NB4 (cell line): ENCODE measurements around the gene ZBTB20.

Experiments
- MYC ChIP-seq: IDR thresholded peaks from 2 replicates; pipeline ENCODE4 v1.6.1; 2011; ENCODE audit warnings: low read depth, low read length
- TF ChIP-seq, protein P1 (sequence below): IDR thresholded peaks from one replicate; pipeline ENCODE4 v1.5.1; 2012; ENCODE audit warnings: low read depth, low read length
- TF ChIP-seq, protein P2 (sequence below): IDR thresholded peaks from 2 replicates; pipeline ENCODE4 v1.6.1; 2011; ENCODE audit warnings: low read depth, low read length

DNA sequence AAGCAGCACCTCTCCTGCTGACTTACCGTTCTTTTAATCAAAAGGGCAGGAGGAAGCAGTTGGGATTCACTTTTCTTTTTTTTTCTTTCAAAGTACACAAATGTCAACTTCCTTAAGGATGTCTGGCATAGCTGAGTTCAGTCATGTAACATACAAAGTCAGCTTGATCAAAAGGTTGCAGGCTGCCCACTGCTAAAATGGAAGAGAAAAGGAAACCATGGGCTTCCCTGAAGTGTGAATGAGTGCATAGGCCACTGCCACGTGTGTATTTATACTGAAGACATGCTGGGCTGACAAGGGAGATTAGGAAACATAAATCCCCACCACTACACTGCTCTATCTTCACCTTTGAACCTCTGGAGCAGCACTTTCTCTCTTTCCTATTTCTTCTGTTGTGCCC, 540.8 kb downstream of the ZBTB20 start:
- TF ChIP-seq MYC = no peak
- TF ChIP-seq, protein P1, sequence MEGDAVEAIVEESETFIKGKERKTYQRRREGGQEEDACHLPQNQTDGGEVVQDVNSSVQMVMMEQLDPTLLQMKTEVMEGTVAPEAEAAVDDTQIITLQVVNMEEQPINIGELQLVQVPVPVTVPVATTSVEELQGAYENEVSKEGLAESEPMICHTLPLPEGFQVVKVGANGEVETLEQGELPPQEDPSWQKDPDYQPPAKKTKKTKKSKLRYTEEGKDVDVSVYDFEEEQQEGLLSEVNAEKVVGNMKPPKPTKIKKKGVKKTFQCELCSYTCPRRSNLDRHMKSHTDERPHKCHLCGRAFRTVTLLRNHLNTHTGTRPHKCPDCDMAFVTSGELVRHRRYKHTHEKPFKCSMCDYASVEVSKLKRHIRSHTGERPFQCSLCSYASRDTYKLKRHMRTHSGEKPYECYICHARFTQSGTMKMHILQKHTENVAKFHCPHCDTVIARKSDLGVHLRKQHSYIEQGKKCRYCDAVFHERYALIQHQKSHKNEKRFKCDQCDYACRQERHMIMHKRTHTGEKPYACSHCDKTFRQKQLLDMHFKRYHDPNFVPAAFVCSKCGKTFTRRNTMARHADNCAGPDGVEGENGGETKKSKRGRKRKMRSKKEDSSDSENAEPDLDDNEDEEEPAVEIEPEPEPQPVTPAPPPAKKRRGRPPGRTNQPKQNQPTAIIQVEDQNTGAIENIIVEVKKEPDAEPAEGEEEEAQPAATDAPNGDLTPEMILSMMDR = no peak
- TF ChIP-seq, protein P2, sequence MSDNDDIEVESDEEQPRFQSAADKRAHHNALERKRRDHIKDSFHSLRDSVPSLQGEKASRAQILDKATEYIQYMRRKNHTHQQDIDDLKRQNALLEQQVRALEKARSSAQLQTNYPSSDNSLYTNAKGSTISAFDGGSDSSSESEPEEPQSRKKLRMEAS = no peak
